Keratinocyte (primary cell): ENCODE results near the gene NAA40. TPM values are rescaled to one million over a fixed set of nuclear protein-coding genes. Genes with fewer than 3 reads are reported as not detected.

Experiments
- DNase-seq: peaks from one replicate; pipeline ENCODE4 v3.0.0-alpha.2; 2011; ENCODE audit warnings: low read depth, missing footprints, low spot score
- FAIRE-seq: peaks from 2 replicates; lab custom pipeline; 2011; peaks lifted over from hg19 to GRCh38; lab: Jason Lieb, UNC
- H2AFZ ChIP-seq: 2 replicates; pipeline ENCODE4 v1.6.0; 2012; ENCODE audit warnings: low read length, control low read depth, inconsistent platforms; ENCODE audit not compliant: control insufficient read depth
- H3K27ac ChIP-seq: 2 replicates; pipeline ENCODE4 v1.5.1; 2011; ENCODE audit warnings: low read length; ENCODE audit not compliant: control insufficient read depth, insufficient read depth
- H3K27me3 ChIP-seq: 3 replicates; pipeline ENCODE4 v1.6.0; 2011; ENCODE audit warnings: low read length; ENCODE audit not compliant: control insufficient read depth, insufficient read depth; ENCODE audit errors: extremely low read depth
- H3K36me3 ChIP-seq, 2 experiments: 2 replicates in 1 of 2; 3 replicates in 1 of 2; pipeline ENCODE4 v1.5.1; 2011; ENCODE audit warnings: low read length in 2 of 2, mild to moderate bottlenecking in 1 of 2; ENCODE audit not compliant: control insufficient read depth in 2 of 2, insufficient read depth in 2 of 2; ENCODE audit errors: extremely low read depth in 1 of 2
- H3K4me1 ChIP-seq: 3 replicates; pipeline ENCODE4 v1.5.1; 2011; ENCODE audit warnings: low read length; ENCODE audit not compliant: control insufficient read depth, insufficient read depth; ENCODE audit errors: extremely low read depth
- H3K4me2 ChIP-seq: 3 replicates; pipeline ENCODE4 v1.6.0; 2011; ENCODE audit warnings: low read depth, low read length; ENCODE audit not compliant: control insufficient read depth, insufficient read depth; ENCODE audit errors: extremely low read depth
- H3K4me3 ChIP-seq, 3 experiments: fragments of 200-600 bp in 1 of 3; sonication (generic) in 1 of 3; 2 replicates in 2 of 3; 3 replicates in 1 of 3; pipeline ENCODE4 v1.5.1; 2011 to 2016; ENCODE audit warnings: low read length in 3 of 3, mild to moderate bottlenecking in 3 of 3, control low read depth in 2 of 3, inconsistent platforms in 1 of 3, low read depth in 1 of 3, mixed read lengths in 1 of 3, mixed run types in 1 of 3, moderate library complexity in 1 of 3; ENCODE audit not compliant: control insufficient read depth in 2 of 3, insufficient read depth in 2 of 3; ENCODE audit errors: extremely low read depth in 1 of 3
- H3K79me2 ChIP-seq: 2 replicates; pipeline ENCODE4 v1.6.0; 2012; ENCODE audit warnings: low read length; ENCODE audit not compliant: control insufficient read depth, insufficient read depth
- H3K9ac ChIP-seq: 3 replicates; pipeline ENCODE4 v1.6.0; 2011; ENCODE audit warnings: low read length; ENCODE audit not compliant: control insufficient read depth, insufficient read depth; ENCODE audit errors: extremely low read depth
- H3K9me1 ChIP-seq: 3 replicates; pipeline ENCODE4 v1.6.0; 2011; ENCODE audit warnings: low read length; ENCODE audit not compliant: control insufficient read depth, insufficient read depth; ENCODE audit errors: extremely low read depth
- H3K9me3 ChIP-seq: 2 replicates; pipeline ENCODE4 v1.5.1; 2012; ENCODE audit warnings: low read depth, low read length; ENCODE audit not compliant: control insufficient read depth
- H4K20me1 ChIP-seq: 3 replicates; pipeline ENCODE4 v1.6.0; 2011; ENCODE audit warnings: low read length; ENCODE audit not compliant: control insufficient read depth, insufficient read depth; ENCODE audit errors: extremely low read depth
- CTCF ChIP-seq, 3 experiments: IDR thresholded peaks in 1 of 3; conservative IDR thresholded peaks in 1 of 3; optimal IDR thresholded peaks in 1 of 3; 2 replicates in 2 of 3; 3 replicates in 1 of 3; pipeline versions ENCODE3 to v1.5.1; 2011; ENCODE audit warnings: low read length in 3 of 3, mild to moderate bottlenecking in 3 of 3, moderate library complexity in 2 of 3, control low read depth in 1 of 3, inconsistent platforms in 1 of 3; ENCODE audit not compliant: insufficient read depth in 2 of 3; ENCODE audit errors: extremely low read depth in 1 of 3
- EZH2 ChIP-seq: IDR thresholded peaks from one replicate; pipeline ENCODE4 v1.6.1; 2012; ENCODE audit warnings: inconsistent platforms, mild to moderate bottlenecking, low read length, moderate library complexity
- dilution Hi-C: fragments of 300-500 bp; cut with MboI; formaldehyde crosslinking; loops from one replicate; pipeline ENCODE4 v1.7.0; 2020; ENCODE audit warnings: low sequenced_read_pairs; ENCODE audit not compliant: extremely low pct_ligation_motif_present
- polyA plus RNA-seq, 5 experiments: library from polyadenylated mRNA; depleted of rRNA in 3 of 5; stranded (reverse) in 3 of 5; stranded (forward) in 1 of 5; unstranded in 1 of 5; fragments of >200 nt; gene quantifications; 1 replicate in 1 of 5; 2 replicates in 3 of 5; 3 replicates in 1 of 5; pipeline versions ENCODE4 v1.2.1 to v1.2.3, GENCODE V29; 2011 to 2012; ENCODE audit warnings: missing spikeins in 2 of 5, low read depth in 1 of 5, low replicate concordance in 1 of 5

The NAA40 gene
- polyA plus RNA-seq, 1 donor (not counting 4 experiments of a cell fraction or from before 2014, with no cell fraction given) = 13.5 TPM

GRCh38 chr11:63918507-63919191, 20.2 kb upstream of the NAA40 start:
- no peaks in the 10 kb centered on the region for H3K9me3 ChIP-seq
- FAIRE-seq (no peak), DNase-seq (no peak)
- peak overlapping the region; percentile 91 for H3K4me2 ChIP-seq
- dilution Hi-C loops = no loop called here
- no peaks in the 10 kb centered on the region for H4K20me1 ChIP-seq
- TF ChIP-seq EZH2 (no peak), CTCF (optimal IDR thresholded peaks at IDR 0.05 in 1 of 3, IDR thresholded peaks at IDR 0.05 in 1 of 3, conservative IDR thresholded peaks at IDR 0.05 in 1 of 3; ENCODE audit: extremely low read depth in 1 of 3, insufficient read depth in 2 of 3, low read length in 3 of 3) (no peak)
- H3K79me2 ChIP-seq = no peaks in the 10 kb centered on the region
- H3K4me3 ChIP-seq = no peak overlapping the region
- H3K27me3 ChIP-seq = peaks cover 9% of the 10 kb centered on the region
- peaks cover 9% of the 10 kb centered on the region for H3K4me1 ChIP-seq
- H3K36me3 ChIP-seq = no peaks in the 10 kb centered on the region
- H2AFZ ChIP-seq = peak overlapping the region; percentile 6
- H3K9ac ChIP-seq = peak overlapping the region; percentile 37
- H3K9me1 ChIP-seq = no peaks in the 10 kb centered on the region
- H3K27ac ChIP-seq = no peak overlapping the region

DNA sequence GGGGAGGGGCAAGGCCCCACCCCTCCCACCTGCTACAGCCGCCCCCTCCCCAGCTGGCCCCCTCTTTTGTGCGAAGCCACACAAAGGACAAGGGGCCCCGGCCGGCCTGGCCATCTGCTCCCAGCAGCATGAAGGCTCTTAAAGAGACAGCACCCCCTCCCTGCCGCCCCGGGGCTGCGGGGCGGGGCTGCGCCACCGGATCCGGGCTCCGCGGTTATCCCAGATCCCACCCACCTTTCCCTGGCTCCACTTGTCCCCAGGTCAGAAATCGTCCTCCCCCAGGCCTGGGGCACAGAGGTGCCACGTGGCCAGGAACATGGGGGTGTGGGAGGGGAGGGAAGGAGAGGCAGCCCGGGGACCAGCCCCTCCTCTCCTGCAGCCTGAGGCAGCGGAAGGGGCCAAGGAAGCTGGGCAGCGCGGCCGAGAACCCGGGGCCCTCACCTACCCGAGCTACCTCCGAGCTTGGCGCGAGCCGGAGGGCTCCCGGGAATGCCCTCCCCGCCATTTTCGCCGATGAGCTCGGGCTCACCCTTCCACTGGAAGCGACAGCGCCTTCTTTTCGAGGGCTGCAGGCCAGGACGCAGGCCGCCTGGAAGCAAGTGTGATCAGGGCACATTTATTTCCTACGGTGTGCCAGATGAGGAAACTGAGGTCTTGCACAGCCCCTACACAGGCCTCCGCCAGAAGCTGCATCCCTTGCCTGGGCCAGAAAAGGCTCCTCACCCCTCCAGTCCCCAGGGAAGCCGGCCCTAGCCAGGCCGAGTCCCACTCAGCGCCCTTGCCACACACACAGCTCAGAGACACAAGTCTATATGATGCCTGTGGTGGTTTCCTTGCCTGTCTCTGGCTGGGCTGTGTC, 19.3 kb upstream of the NAA40 start:
- no peaks in the 10 kb centered on the region for H3K79me2 ChIP-seq
- H4K20me1 ChIP-seq = no peaks in the 10 kb centered on the region
- no peak overlapping the region for H3K27ac ChIP-seq
- H3K9me3 ChIP-seq = no peaks in the 10 kb centered on the region
- H3K9me1 ChIP-seq = no peaks in the 10 kb centered on the region
- H3K4me1 ChIP-seq = peaks cover 9% of the 10 kb centered on the region
- dilution Hi-C loops = no loop called here
- no peaks in the 10 kb centered on the region for H3K36me3 ChIP-seq
- H2AFZ ChIP-seq = peak overlapping the region; percentile 60
- H3K27me3 ChIP-seq = peaks cover 9% of the 10 kb centered on the region
- FAIRE-seq (no peak), DNase-seq (no peak)
- peak overlapping the region; percentile 65 for H3K4me2 ChIP-seq
- H3K4me3 ChIP-seq = peak overlapping the region in 1 of 3 experiments; percentile 20
- H3K9ac ChIP-seq = peak overlapping the region; percentile 37
- no peak for TF ChIP-seq CTCF (optimal IDR thresholded peaks at IDR 0.05 in 1 of 3, IDR thresholded peaks at IDR 0.05 in 1 of 3, conservative IDR thresholded peaks at IDR 0.05 in 1 of 3; ENCODE audit: extremely low read depth in 1 of 3, insufficient read depth in 2 of 3, low read length in 3 of 3)
- TF ChIP-seq EZH2 = no peak
